Astrocyte (in vitro differentiated cells and primary cell): ENCODE data around the gene KCNN3. TPM values are rescaled to one million over a fixed set of nuclear protein-coding genes. Genes with fewer than 3 reads are reported as not detected.

Source experiments
- DNase-seq: peaks from one replicate; pipeline ENCODE4 v3.0.0-alpha.2; 2010; ENCODE audit warnings: low read depth
- FAIRE-seq: peaks from 2 replicates; lab custom pipeline; 2011; peaks lifted over from hg19 to GRCh38; lab: Jason Lieb, UNC
- H2AFZ ChIP-seq: 2 replicates; pipeline ENCODE4 v1.6.0; 2012; ENCODE audit warnings: low read depth, low read length, inconsistent platforms
- H3K27ac ChIP-seq: 2 replicates; pipeline ENCODE4 v1.5.1; 2011; ENCODE audit warnings: low read depth, low read length, inconsistent platforms
- H3K27me3 ChIP-seq: 2 replicates; pipeline ENCODE4 v1.6.0; 2011; ENCODE audit warnings: low read length, inconsistent platforms; ENCODE audit not compliant: insufficient read depth
- H3K36me3 ChIP-seq: 2 replicates; pipeline ENCODE4 v1.5.1; 2011; ENCODE audit warnings: low read length, inconsistent platforms; ENCODE audit not compliant: insufficient read depth
- H3K4me1 ChIP-seq: 2 replicates; pipeline ENCODE4 v1.5.1; 2011; ENCODE audit warnings: low read length, inconsistent platforms; ENCODE audit not compliant: insufficient read depth
- H3K4me2 ChIP-seq: 2 replicates; pipeline ENCODE4 v1.6.0; 2012; ENCODE audit warnings: low read length, inconsistent platforms
- H3K4me3 ChIP-seq: 2 replicates; pipeline ENCODE4 v1.5.1; 2011; ENCODE audit warnings: low read depth, mild to moderate bottlenecking, low read length, inconsistent platforms; ENCODE audit not compliant: insufficient read depth
- H3K79me2 ChIP-seq: 2 replicates; pipeline ENCODE4 v1.6.0; 2012; ENCODE audit warnings: mild to moderate bottlenecking, low read length, inconsistent platforms; ENCODE audit not compliant: insufficient read depth
- H3K9ac ChIP-seq: 2 replicates; pipeline ENCODE4 v1.6.0; 2012; ENCODE audit warnings: mild to moderate bottlenecking, low read length, inconsistent platforms
- H3K9me3 ChIP-seq: 2 replicates; pipeline ENCODE4 v1.5.1; 2012; ENCODE audit warnings: low read depth, mild to moderate bottlenecking, low read length, inconsistent platforms; ENCODE audit not compliant: insufficient read depth
- H4K20me1 ChIP-seq: 2 replicates; pipeline ENCODE4 v1.6.0; 2012; ENCODE audit warnings: low read length, inconsistent platforms; ENCODE audit not compliant: insufficient read depth
- H3K27ac Mint-ChIP-seq: one replicate; pipeline ENCODE4 v1.8.0; 2021; ENCODE audit warnings: mild to moderate bottlenecking, mixed read lengths; ENCODE audit not compliant: unreplicated experiment
- H3K27me3 Mint-ChIP-seq: one replicate; pipeline ENCODE4 v1.8.0; 2021; ENCODE audit warnings: low read depth, mixed read lengths; ENCODE audit not compliant: unreplicated experiment
- H3K36me3 Mint-ChIP-seq: one replicate; pipeline ENCODE4 v1.8.0; 2021; ENCODE audit warnings: low read depth, mixed read lengths; ENCODE audit not compliant: unreplicated experiment
- H3K4me1 Mint-ChIP-seq: one replicate; pipeline ENCODE4 v1.8.0; 2021; ENCODE audit warnings: low read depth, mixed read lengths; ENCODE audit not compliant: unreplicated experiment
- H3K4me3 Mint-ChIP-seq: one replicate; pipeline ENCODE4 v1.8.0; 2021; ENCODE audit warnings: mild to moderate bottlenecking, moderate library complexity, mixed read lengths; ENCODE audit not compliant: unreplicated experiment
- H3K9me3 Mint-ChIP-seq: one replicate; pipeline ENCODE4 v1.8.0; 2021; ENCODE audit warnings: mild to moderate bottlenecking, mixed read lengths; ENCODE audit not compliant: unreplicated experiment
- CTCF ChIP-seq: IDR thresholded peaks from 2 replicates; pipeline ENCODE4 v1.5.1; 2011; ENCODE audit warnings: low read depth, mild to moderate bottlenecking, inconsistent platforms, low read length, moderate library complexity; ENCODE audit not compliant: insufficient read depth
- EZH2 ChIP-seq: IDR thresholded peaks from 2 replicates; pipeline ENCODE4 v1.6.1; 2012; ENCODE audit warnings: mild to moderate bottlenecking, low read length, inconsistent platforms; ENCODE audit not compliant: insufficient read depth
- total RNA-seq: library from RNA; stranded (reverse); gene quantifications from 2 replicates; pipeline ENCODE4 v1.2.1, GENCODE V29; 2021

Gene KCNN3
- total RNA-seq, 1 donor from 2014 or later, result 0.66 TPM

- H3K27me3 ChIP-seq, result peaks cover 30% of the 10 kb centered on the region
- no peak overlapping the region for H3K27ac ChIP-seq
- H3K4me3 ChIP-seq, result no peak overlapping the region
- no peaks in the 10 kb centered on the region for H3K4me1 ChIP-seq
- H3K9ac ChIP-seq, result no peak overlapping the region
- Mint-ChIP-seq H3K4me1 (peaks cover 2% of the 10 kb centered on the region), H3K36me3 (no peaks in the 10 kb centered on the region), H3K4me3 (no peak overlapping the region), H3K27ac (no peak overlapping the region), H3K9me3 (peaks cover 6% of the 10 kb centered on the region), H3K27me3 (peaks cover 27% of the 10 kb centered on the region)
- H3K36me3 ChIP-seq, result no peaks in the 10 kb centered on the region
- no peaks in the 10 kb centered on the region for H4K20me1 ChIP-seq
- no peak for FAIRE-seq
- H2AFZ ChIP-seq, result no peak overlapping the region
- H3K9me3 ChIP-seq, result no peaks in the 10 kb centered on the region
- H3K79me2 ChIP-seq, result no peaks in the 10 kb centered on the region
- TF ChIP-seq EZH2 (no peak), CTCF (no peak)
- no peak for DNase-seq
- no peak overlapping the region for H3K4me2 ChIP-seq
Measured at GRCh38 chr1:154891452-154891851, 21.4 kb upstream of the KCNN3 start.

GRCh38 chr1:154888757-154889156 is 18.7 kb upstream of the KCNN3 start:
- no peak overlapping the region for H3K27ac Mint-ChIP-seq
- H3K36me3 Mint-ChIP-seq, result no peaks in the 10 kb centered on the region
- no peak for FAIRE-seq
- no peak overlapping the region for H3K9ac ChIP-seq
- H3K27me3 ChIP-seq, result peaks cover 23% of the 10 kb centered on the region
- no peaks in the 10 kb centered on the region for H3K36me3 ChIP-seq
- no peak overlapping the region for H3K27ac ChIP-seq
- TF ChIP-seq CTCF (no peak), EZH2 (no peak)
- H2AFZ ChIP-seq, result no peak overlapping the region
- no peak overlapping the region for H3K4me2 ChIP-seq
- H3K4me1 ChIP-seq, result no peaks in the 10 kb centered on the region
- no peaks in the 10 kb centered on the region for H3K4me1 Mint-ChIP-seq
- no peaks in the 10 kb centered on the region for H3K9me3 ChIP-seq
- H3K9me3 Mint-ChIP-seq, result peaks cover 6% of the 10 kb centered on the region
- H3K4me3 ChIP-seq, result no peak overlapping the region
- H3K79me2 ChIP-seq, result no peaks in the 10 kb centered on the region
- H4K20me1 ChIP-seq, result no peaks in the 10 kb centered on the region
- no peak for DNase-seq
- no peak overlapping the region for H3K4me3 Mint-ChIP-seq
- peaks cover 27% of the 10 kb centered on the region for H3K27me3 Mint-ChIP-seq

- H3K27ac Mint-ChIP-seq, result no peak overlapping the region
- TF ChIP-seq CTCF, result no peak
- TF ChIP-seq EZH2, result no peak
- H3K27me3 ChIP-seq, result peaks cover 22% of the 10 kb centered on the region
Measured at GRCh38 chr1:154886281-154887015, 16.4 kb upstream of the KCNN3 start.

More at GRCh38 chr1:154886281-154887015, 16.4 kb upstream of the KCNN3 start:
- Histone ChIP-seq H3K4me3 (no peak overlapping the region), H3K4me1 (no peaks in the 10 kb centered on the region), H3K9ac (no peak overlapping the region), H3K36me3 (no peaks in the 10 kb centered on the region), H4K20me1 (no peaks in the 10 kb centered on the region), H3K9me3 (no peaks in the 10 kb centered on the region), H3K79me2 (no peaks in the 10 kb centered on the region), H3K27ac (no peak overlapping the region), H2AFZ (no peak overlapping the region), H3K4me2 (no peak overlapping the region)
- Mint-ChIP-seq H3K36me3 (no peaks in the 10 kb centered on the region), H3K9me3 (peaks cover 6% of the 10 kb centered on the region), H3K4me1 (peaks cover 8% of the 10 kb centered on the region), H3K4me3 (no peak overlapping the region), H3K27me3 (peaks cover 35% of the 10 kb centered on the region)
- FAIRE-seq (no peak), DNase-seq (no peak)
